Measurements from ENCODE around the gene KRTAP3-2. TPM values are rescaled to one million over a fixed set of nuclear protein-coding genes. Genes with fewer than 3 reads are reported as not detected.

KRTAP3-2 gene
- total RNA-seq, 1 experiment from 2014 or later, result not detected

DNA sequence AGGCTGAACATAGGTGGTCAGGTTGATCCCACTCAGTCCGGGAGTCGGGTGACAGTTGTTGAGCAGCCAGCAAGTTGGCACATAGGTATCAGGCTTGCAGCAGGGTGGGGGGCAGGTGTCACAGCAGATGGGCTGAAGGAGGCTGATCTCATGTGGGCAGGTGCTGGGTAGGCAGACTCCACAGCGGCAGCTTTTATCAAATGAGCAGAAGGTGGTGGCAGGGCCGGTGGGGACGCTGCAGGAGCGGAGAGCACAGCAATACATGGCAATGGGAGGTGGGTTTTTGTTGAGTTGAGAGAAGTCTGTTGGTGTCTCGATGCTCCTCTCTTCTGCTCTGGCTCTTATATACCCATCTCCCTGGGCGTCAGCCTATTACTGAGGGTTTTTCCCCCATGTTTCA lies 9.1 kb upstream of the KRTAP3-2 start, which contains the start of gene KRTAP3-1:
Gene KRTAP3-1, minus strand, starts transcription at position 318 of the 400 bp plus-strand sequence. Its CDS starts 54 bp downstream, at position 264.
- Histone ChIP-seq H3K9me3 (ENCODE audit: control insufficient read depth, insufficient read depth, low read depth, low read length) (no peaks in the 10 kb centered on the region), H3K27me3 (ENCODE audit: control insufficient read depth, insufficient read depth, low read length) (no peaks in the 10 kb centered on the region; the same call in 1 of the 2 replicates), H3K36me3 (ENCODE audit: control insufficient read depth, insufficient read depth, low read length) (no peaks in the 10 kb centered on the region), H3K4me3 (ENCODE audit: low read depth in 2 of 2, low read length in 2 of 2) (no peak within 1 kb of the TSS), H3K27ac (ENCODE audit: low read length) (no peak within 1 kb of the TSS), H3K4me1 (ENCODE audit: control insufficient read depth, insufficient read depth, low read length) (no peaks in the 10 kb centered on the region)
- no TSS peak for BruUV-seq (replicated peaks)
- TF ChIP-seq SIN3A (IDR thresholded peaks at IDR 0.05; ENCODE audit: borderline replicate concordance, insufficient read depth, low read depth, low read length) (no peak), POLR2AphosphoS5 (IDR thresholded peaks at IDR 0.05; ENCODE audit: low read depth, low read length) (no peak)
- TF ChIP-seq, protein P1, sequence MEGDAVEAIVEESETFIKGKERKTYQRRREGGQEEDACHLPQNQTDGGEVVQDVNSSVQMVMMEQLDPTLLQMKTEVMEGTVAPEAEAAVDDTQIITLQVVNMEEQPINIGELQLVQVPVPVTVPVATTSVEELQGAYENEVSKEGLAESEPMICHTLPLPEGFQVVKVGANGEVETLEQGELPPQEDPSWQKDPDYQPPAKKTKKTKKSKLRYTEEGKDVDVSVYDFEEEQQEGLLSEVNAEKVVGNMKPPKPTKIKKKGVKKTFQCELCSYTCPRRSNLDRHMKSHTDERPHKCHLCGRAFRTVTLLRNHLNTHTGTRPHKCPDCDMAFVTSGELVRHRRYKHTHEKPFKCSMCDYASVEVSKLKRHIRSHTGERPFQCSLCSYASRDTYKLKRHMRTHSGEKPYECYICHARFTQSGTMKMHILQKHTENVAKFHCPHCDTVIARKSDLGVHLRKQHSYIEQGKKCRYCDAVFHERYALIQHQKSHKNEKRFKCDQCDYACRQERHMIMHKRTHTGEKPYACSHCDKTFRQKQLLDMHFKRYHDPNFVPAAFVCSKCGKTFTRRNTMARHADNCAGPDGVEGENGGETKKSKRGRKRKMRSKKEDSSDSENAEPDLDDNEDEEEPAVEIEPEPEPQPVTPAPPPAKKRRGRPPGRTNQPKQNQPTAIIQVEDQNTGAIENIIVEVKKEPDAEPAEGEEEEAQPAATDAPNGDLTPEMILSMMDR (IDR thresholded peaks at IDR 0.05), result no peak
- TF ChIP-seq, protein P2, sequence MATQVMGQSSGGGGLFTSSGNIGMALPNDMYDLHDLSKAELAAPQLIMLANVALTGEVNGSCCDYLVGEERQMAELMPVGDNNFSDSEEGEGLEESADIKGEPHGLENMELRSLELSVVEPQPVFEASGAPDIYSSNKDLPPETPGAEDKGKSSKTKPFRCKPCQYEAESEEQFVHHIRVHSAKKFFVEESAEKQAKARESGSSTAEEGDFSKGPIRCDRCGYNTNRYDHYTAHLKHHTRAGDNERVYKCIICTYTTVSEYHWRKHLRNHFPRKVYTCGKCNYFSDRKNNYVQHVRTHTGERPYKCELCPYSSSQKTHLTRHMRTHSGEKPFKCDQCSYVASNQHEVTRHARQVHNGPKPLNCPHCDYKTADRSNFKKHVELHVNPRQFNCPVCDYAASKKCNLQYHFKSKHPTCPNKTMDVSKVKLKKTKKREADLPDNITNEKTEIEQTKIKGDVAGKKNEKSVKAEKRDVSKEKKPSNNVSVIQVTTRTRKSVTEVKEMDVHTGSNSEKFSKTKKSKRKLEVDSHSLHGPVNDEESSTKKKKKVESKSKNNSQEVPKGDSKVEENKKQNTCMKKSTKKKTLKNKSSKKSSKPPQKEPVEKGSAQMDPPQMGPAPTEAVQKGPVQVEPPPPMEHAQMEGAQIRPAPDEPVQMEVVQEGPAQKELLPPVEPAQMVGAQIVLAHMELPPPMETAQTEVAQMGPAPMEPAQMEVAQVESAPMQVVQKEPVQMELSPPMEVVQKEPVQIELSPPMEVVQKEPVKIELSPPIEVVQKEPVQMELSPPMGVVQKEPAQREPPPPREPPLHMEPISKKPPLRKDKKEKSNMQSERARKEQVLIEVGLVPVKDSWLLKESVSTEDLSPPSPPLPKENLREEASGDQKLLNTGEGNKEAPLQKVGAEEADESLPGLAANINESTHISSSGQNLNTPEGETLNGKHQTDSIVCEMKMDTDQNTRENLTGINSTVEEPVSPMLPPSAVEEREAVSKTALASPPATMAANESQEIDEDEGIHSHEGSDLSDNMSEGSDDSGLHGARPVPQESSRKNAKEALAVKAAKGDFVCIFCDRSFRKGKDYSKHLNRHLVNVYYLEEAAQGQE (IDR thresholded peaks at IDR 0.05; ENCODE audit: insufficient read depth in 1 of 2, low read depth in 2 of 2, low read length in 1 of 2), result no peak
- in situ Hi-C loops (cut with HindIII; ENCODE audit: low pct_unique_long_range_greater_than_20kb, low sequenced_read_pairs) (no loop called here), intact Hi-C loops (cut with micrococcal nuclease; ENCODE audit: unreplicated experiment) (no loop called here)
- ChIA-PET CTCF (no interaction called here), POLR2A (no interaction called here)
- DNase-seq (ENCODE audit: low read depth, low spot score), result no peak
- ATAC-seq, result no peak

GRCh38 chr17:41004397-41004796 lies 4.7 kb upstream of the KRTAP3-2 start:
- Histone ChIP-seq H3K4me1 (ENCODE audit: control insufficient read depth, insufficient read depth, low read length) (no peaks in the 10 kb centered on the region), H3K4me3 (ENCODE audit: low read depth in 2 of 2, low read length in 2 of 2) (no peak overlapping the region), H3K27ac (ENCODE audit: low read length) (no peak overlapping the region), H3K27me3 (ENCODE audit: control insufficient read depth, insufficient read depth, low read length) (peaks cover 4% of the 10 kb centered on the region; the same call in 1 of the 2 replicates), H3K9me3 (ENCODE audit: control insufficient read depth, insufficient read depth, low read depth, low read length) (no peaks in the 10 kb centered on the region), H3K36me3 (ENCODE audit: control insufficient read depth, insufficient read depth, low read length) (no peaks in the 10 kb centered on the region)
- TF ChIP-seq TCF7L2 (IDR thresholded peaks at IDR 0.05; ENCODE audit: low read depth, low read length) (no peak), SIN3A (IDR thresholded peaks at IDR 0.05; ENCODE audit: borderline replicate concordance, insufficient read depth, low read depth, low read length) (no peak), POLR2AphosphoS5 (IDR thresholded peaks at IDR 0.05; ENCODE audit: low read depth, low read length) (no peak)
- TF ChIP-seq, protein P1 (IDR thresholded peaks at IDR 0.05), result no peak
- TF ChIP-seq, protein P2 (IDR thresholded peaks at IDR 0.05; ENCODE audit: insufficient read depth in 1 of 2, low read depth in 2 of 2, low read length in 1 of 2), result no peak
- intact Hi-C loops (cut with micrococcal nuclease; ENCODE audit: unreplicated experiment) (no loop called here), in situ Hi-C loops (cut with HindIII; ENCODE audit: low pct_unique_long_range_greater_than_20kb, low sequenced_read_pairs) (no loop called here)
- POLR2A ChIA-PET, result no interaction called here
- no TSS peak for BruUV-seq (replicated peaks)
- ATAC-seq (no peak), DNase-seq (ENCODE audit: low read depth, low spot score) (no peak)
- CTCF ChIA-PET, result interaction anchor here (0.6 kb wide), 1 partner anchor 668 kb away, joined by 5 read pairs; no protein-coding TSS in a partner anchor
